GM12878 (cell line): ENCODE results near the gene OXA1L. TPM values are rescaled to one million over a fixed set of nuclear protein-coding genes. Genes with fewer than 3 reads are reported as not detected.
"Not testable (repeated sequence)": the region's sequence is repeated elsewhere in the genome, so short reads cannot be mapped to it uniquely, and the experiment has no call there.

Experiments
- ATAC-seq: fragments of 200-7000 bp; cut with Tn5 transposase; 3 replicates; pipeline ENCODE4 v1.9.1; 2020; ENCODE audit warnings: mild to moderate bottlenecking, moderate library complexity
- BruUV-seq: library from RNA; stranded (reverse); fragments of 400-500 nt; replicated peaks from 2 replicates; lab custom pipeline; 2021; lab: Mats Ljungman, UMichigan
- CTCF ChIA-PET: fragments of 300-600 bp; sonication (Branson Sonifier 250); formaldehyde crosslinking; extraction: SDS; loops from one replicate; lab custom pipeline; 2021; ENCODE audit warnings: inconsistent platforms; lab: Yijun Ruan, JAX
- POLR2A ChIA-PET: fragments of 350-600 bp; formaldehyde crosslinking; extraction: SDS; loops from one replicate; lab custom pipeline; 2021; ENCODE audit warnings: inconsistent platforms; lab: Charles Lee
- RAD21 ChIA-PET: fragments of 300-600 bp; sonication (Branson Sonifier 250); formaldehyde crosslinking; loops from one replicate; lab custom pipeline; 2023; ENCODE audit warnings: antibody characterized with exemption; ENCODE audit not compliant: unreplicated experiment; lab: Charles Lee
- SMC1A ChIA-PET: fragments of 300-600 bp; sonication (Branson Sonifier 250); formaldehyde crosslinking; loops from one replicate; lab custom pipeline; 2023; ENCODE audit not compliant: unreplicated experiment, uncharacterized antibody; lab: Charles Lee
- DNase-seq: peaks from one replicate; pipeline ENCODE4 v3.0.0-alpha.2; 2011; ENCODE audit warnings: low read depth, low spot score
- FAIRE-seq: peaks from 3 replicates; lab custom pipeline; 2011; peaks lifted over from hg19 to GRCh38; lab: Jason Lieb, UNC
- H2AFZ ChIP-seq: 2 replicates; pipeline ENCODE4 v1.6.0; 2011; ENCODE audit warnings: low read depth, low read length, control low read depth; ENCODE audit not compliant: control insufficient read depth
- H3K27ac ChIP-seq: 2 replicates; pipeline ENCODE4 v1.5.1; 2011; ENCODE audit warnings: control low read depth; ENCODE audit not compliant: control insufficient read depth, insufficient read depth
- H3K27me3 ChIP-seq, 2 experiments: replicated peaks in 1 of 2; 2 replicates each; pipeline versions ENCODE4 v1.6.0 to v1.6.1; 2011; ENCODE audit warnings: low read length in 1 of 2; ENCODE audit not compliant: control insufficient read depth in 2 of 2, insufficient read depth in 2 of 2
- H3K36me3 ChIP-seq, 2 experiments: 2 replicates each; pipeline ENCODE4 v1.5.1; 2011; ENCODE audit warnings: low read length in 1 of 2; ENCODE audit not compliant: control insufficient read depth in 2 of 2, insufficient read depth in 2 of 2
- H3K4me1 ChIP-seq: 2 replicates; pipeline ENCODE4 v1.6.1; 2011; ENCODE audit warnings: mild to moderate bottlenecking, low read length, moderate library complexity, mixed read lengths; ENCODE audit not compliant: control insufficient read depth, insufficient read depth
- H3K4me2 ChIP-seq: 2 replicates; pipeline ENCODE4 v1.6.0; 2011; ENCODE audit warnings: control low read depth; ENCODE audit not compliant: control insufficient read depth, insufficient read depth
- H3K4me3 ChIP-seq: fragments of 200-600 bp; sonication (generic); 2 replicates; pipeline ENCODE4 v1.5.1; 2016
- H3K79me2 ChIP-seq: 2 replicates; pipeline ENCODE4 v1.6.0; 2011; ENCODE audit warnings: low read length; ENCODE audit not compliant: control insufficient read depth, insufficient read depth
- H3K9ac ChIP-seq: 2 replicates; pipeline ENCODE4 v1.8.0; 2011; ENCODE audit warnings: low read length, control low read depth, mixed read lengths; ENCODE audit not compliant: control insufficient read depth, insufficient read depth
- H3K9me3 ChIP-seq: replicated peaks from 3 replicates; pipeline ENCODE4 v1.5.1; 2011; ENCODE audit warnings: mild to moderate bottlenecking, low read length; ENCODE audit not compliant: control insufficient read depth, insufficient read depth
- H4K20me1 ChIP-seq: 2 replicates; pipeline ENCODE4 v1.6.0; 2011; ENCODE audit not compliant: control insufficient read depth, insufficient read depth
- CHD4 ChIP-seq: fragments of 200-600 bp; sonication (generic); IDR thresholded peaks from 2 replicates; pipeline ENCODE4 v1.6.1; 2016; ENCODE audit warnings: mild to moderate bottlenecking
- CTCF ChIP-seq, 3 experiments: IDR thresholded peaks in 2 of 3; conservative IDR thresholded peaks in 1 of 3; 2 replicates each; pipeline ENCODE4 v1.5.1; 2011; ENCODE audit warnings: low read depth in 3 of 3, low read length in 3 of 3, mild to moderate bottlenecking in 3 of 3, control low read depth in 2 of 3, moderate library complexity in 2 of 3, inconsistent platforms in 1 of 3, mixed read lengths in 1 of 3; ENCODE audit not compliant: control insufficient read depth in 2 of 3, insufficient read depth in 1 of 3; ENCODE audit errors: extremely low read depth in 1 of 3
- FOS ChIP-seq: IDR thresholded peaks from 3 replicates; pipeline ENCODE4 v1.6.1; 2011; ENCODE audit warnings: borderline replicate concordance; ENCODE audit not compliant: insufficient read length; ENCODE audit errors: extremely low read depth
- JUND ChIP-seq: IDR thresholded peaks from 2 replicates; pipeline ENCODE4 v1.6.1; 2012; ENCODE audit warnings: low read depth, mild to moderate bottlenecking, low read length, improper control_type of control experiment, moderate library complexity
- NKRF ChIP-seq: fragments of 450-650 bp; conservative IDR thresholded peaks from 2 replicates; pipeline ENCODE4 v1.6.1; 2017; ENCODE audit warnings: mild to moderate bottlenecking, moderate library complexity
- RELA ChIP-seq: fragments of 450-650 bp; IDR thresholded peaks from 2 replicates; pipeline ENCODE4 v1.8.0; 2014; ENCODE audit warnings: borderline replicate concordance; ENCODE audit not compliant: partially characterized antibody
- SUPT20H ChIP-seq: IDR thresholded peaks from 2 replicates; pipeline ENCODE4 v1.6.1; 2011; ENCODE audit warnings: low read depth, mild to moderate bottlenecking, low read length, moderate library complexity, borderline replicate concordance; ENCODE audit not compliant: control insufficient read depth
- ZBTB40 ChIP-seq: fragments of 450-650 bp; IDR thresholded peaks from 2 replicates; pipeline ENCODE4 v1.6.1; 2016; ENCODE audit warnings: mild to moderate bottlenecking, moderate library complexity, borderline replicate concordance
- WGBS: methylation state at CpG from one replicate; pipeline ENCODE4 v1.1.6; 2016; ENCODE audit warnings: low lambda C conversion rate; ENCODE audit not compliant: insufficient replicate concordance, insufficient coverage; ENCODE audit errors: missing lambda C conversion rate; 5-methylcytosine and 5-hydroxymethylcytosine counted together
- in situ Hi-C: fragments of 300-500 bp; cut with MboI; formaldehyde crosslinking; loops from 9 replicates; pipeline ENCODE4 v1.14.3; 2018; ENCODE audit warnings: mixed read lengths
- intact Hi-C: fragments of 100-400 bp; cut with micrococcal nuclease; formaldehyde crosslinking; loops from one replicate; pipeline ENCODE4 v1.14.2; 2022; ENCODE audit not compliant: unreplicated experiment
- polyA plus RNA-seq, 11 experiments: library from polyadenylated mRNA; depleted of rRNA in 4 of 11; unstranded in 6 of 11; stranded (reverse) in 5 of 11; fragments of >200 nt; fragmentation: Nextera tagmentation in 4 of 11; fragmentation: Illumina TruSeq in 1 of 11; extraction: Ambion mirVana in 4 of 11; extraction: Trizol in 1 of 11; gene quantifications; 1 replicate in 1 of 11; 2 replicates in 10 of 11; pipeline versions ENCODE4 v1.2.1 to v1.2.3, GENCODE V29; 2011 to 2016; ENCODE audit warnings: inconsistent platforms in 2 of 11, missing spikeins in 2 of 11, low read depth in 1 of 11
- total RNA-seq, 4 experiments: library from RNA; depleted of rRNA in 3 of 4; stranded (reverse); fragments of >200 nt in 3 of 4; fragmentation: Illumina TruSeq in 1 of 4; extraction: Trizol in 1 of 4; gene quantifications; 2 replicates each; pipeline versions ENCODE4 v1.2.1 to v1.2.3, GENCODE V29; 2013 to 2021

The OXA1L gene
- total and polyA plus RNA-seq, 10 of the 15 experiments (the other 5 are each of a cell fraction or from before 2014, with no cell fraction given), result 105 to 289 (median 146) TPM

- BruUV-seq, H3K9ac ChIP-seq, H3K4me1 ChIP-seq, intact Hi-C loops, FAIRE-seq, CTCF ChIA-PET, H3K4me2 ChIP-seq, H3K36me3 ChIP-seq, H3K9me3 ChIP-seq, H3K4me3 ChIP-seq, SMC1A ChIA-PET, DNase-seq, H3K27me3 ChIP-seq, ATAC-seq, H4K20me1 ChIP-seq, POLR2A ChIA-PET, H3K79me2 ChIP-seq, H2AFZ ChIP-seq, H3K27ac ChIP-seq, in situ Hi-C loops: not testable (repeated sequence)
- 82% methylated on average over 7 of the region's 14 CpGs for WGBS
- RAD21 ChIA-PET, result interaction anchor here (0.7 kb wide), 1 partner anchor 13 kb away, joined by 3 read pairs; no protein-coding TSS in a partner anchor
Observed at GRCh38 chr14:22736384-22736783, 30.1 kb upstream of the OXA1L start.

GRCh38 chr14:22737052-22737451, 29.4 kb upstream of the OXA1L start:
- H4K20me1 ChIP-seq, result no peaks in the 10 kb centered on the region
- FAIRE-seq (peak; percentile 81), ATAC-seq (peak; percentile 98), DNase-seq (no peak)
- H3K79me2 ChIP-seq, result no peaks in the 10 kb centered on the region
- in situ Hi-C loops, result no loop called here
- H3K4me3 ChIP-seq, result no peak overlapping the region
- 92% methylated on average over 1 of the region's 1 CpG for WGBS
- POLR2A ChIA-PET, result no interaction called here
- H3K27ac ChIP-seq, result peak overlapping the region; percentile 64
- peak overlapping the region; percentile 83 for H2AFZ ChIP-seq
- BruUV-seq, result no TSS peak
- SMC1A ChIA-PET, result no interaction called here
- intact Hi-C loops, result no loop called here
- no peak overlapping the region for H3K4me2 ChIP-seq
- H3K9ac ChIP-seq, result no peak overlapping the region
- no peaks in the 10 kb centered on the region for H3K9me3 ChIP-seq
- RAD21 ChIA-PET, result interaction anchor here (0.7 kb wide), 1 partner anchor 12 kb away, joined by 3 read pairs; no protein-coding TSS in a partner anchor
- CTCF ChIA-PET, result no interaction called here
- no peaks in the 10 kb centered on the region for H3K36me3 ChIP-seq
- peaks cover 8% of the 10 kb centered on the region for H3K4me1 ChIP-seq
- H3K27me3 ChIP-seq, result no peaks in the 10 kb centered on the region
- TF ChIP-seq CHD4 (no peak), ZBTB40 (no peak), NKRF (no peak), RELA (no peak), FOS (no peak), SUPT20H (no peak), CTCF (IDR thresholded peaks at IDR 0.05 in 2 of 3, conservative IDR thresholded peaks at IDR 0.05 in 1 of 3; ENCODE audit: control insufficient read depth in 2 of 3, extremely low read depth in 1 of 3, insufficient read depth in 1 of 3, low read depth in 3 of 3, low read length in 3 of 3) (no peak), JUND (no peak)
